CD4-positive, alpha-beta T cell treated with Interleukin-10 for 1 hour (primary cell): ENCODE results near the gene PTPRS.
"Not testable (repeated sequence)": the region's sequence is repeated elsewhere in the genome, so short reads cannot be mapped to it uniquely, and the experiment has no call there.

ENCODE experiments used
- DNase-seq: peaks from one replicate; pipeline ENCODE4 v3.0.0-alpha.2; 2020

Gene PTPRS

DNA sequence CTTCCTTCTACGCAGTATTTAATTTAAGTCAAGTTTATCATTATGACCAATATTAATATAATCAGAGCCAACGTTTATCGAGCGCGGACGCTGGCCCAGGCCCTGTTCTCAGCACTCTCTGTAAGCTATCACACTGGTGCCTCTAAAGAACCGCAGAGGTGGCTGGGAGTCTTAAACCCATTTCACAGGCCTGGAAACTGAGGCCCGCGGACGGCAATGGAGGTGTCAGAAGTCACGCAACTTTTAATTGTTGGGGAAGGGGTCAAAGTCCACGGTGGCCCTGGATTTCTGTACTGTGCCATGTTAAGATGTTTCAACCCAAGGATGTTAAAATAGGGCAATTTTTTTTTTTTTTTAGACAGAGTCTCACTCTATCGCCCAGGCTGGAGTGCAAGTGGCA, 8.8 kb downstream of the PTPRS start:
- DNase-seq: no peak

GRCh38 chr19:5330307-5330720, 10.3 kb downstream of the PTPRS start:
- no peak for DNase-seq

DNA sequence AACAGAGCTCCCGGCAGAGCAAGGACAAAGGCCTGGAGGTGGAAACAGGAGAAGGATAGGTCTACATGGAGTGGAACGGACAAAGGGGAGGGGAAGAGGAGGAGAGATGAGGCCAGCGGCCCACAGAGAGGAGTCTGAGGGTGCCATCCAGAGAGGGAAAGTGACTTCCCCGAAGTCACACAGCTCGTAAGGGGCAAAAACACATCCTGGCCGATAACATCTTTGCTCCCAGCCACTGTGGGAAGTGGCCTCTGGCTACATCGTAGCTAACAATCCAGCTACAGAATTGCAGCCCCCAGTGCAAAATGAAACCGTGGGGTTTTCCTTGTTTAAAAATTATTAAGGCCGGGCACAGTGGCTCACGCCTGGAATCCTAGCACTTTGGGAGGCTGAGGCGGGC, 11.5 kb downstream of the PTPRS start:
- DNase-seq: no peak

DNA sequence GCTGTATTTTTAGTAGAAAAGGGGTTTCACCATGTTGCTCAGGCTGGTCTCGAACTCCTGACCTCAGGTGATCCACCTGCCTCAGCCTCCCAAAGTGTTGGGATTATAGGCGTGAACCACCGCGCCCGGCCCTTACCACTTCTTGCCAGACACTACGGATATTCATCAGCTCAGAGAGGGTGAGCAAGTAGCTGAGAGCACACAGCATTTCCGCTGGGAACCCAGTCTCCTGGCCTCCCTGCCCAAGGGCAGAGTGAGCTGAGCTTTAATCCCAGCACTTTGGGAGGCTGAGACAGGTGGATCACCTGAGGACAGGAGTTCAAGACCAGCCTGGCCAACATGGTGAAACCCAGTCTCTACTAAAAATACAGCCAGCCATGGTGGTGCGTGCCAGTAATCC, 12.2 kb downstream of the PTPRS start:
- not testable (repeated sequence) for DNase-seq

GRCh38 chr19:5326986-5327623, 13.5 kb downstream of the PTPRS start:
- DNase-seq: no peak

- DNase-seq: no peak
Measured at GRCh38 chr19:5326545-5326944, 14.1 kb downstream of the PTPRS start.

DNA sequence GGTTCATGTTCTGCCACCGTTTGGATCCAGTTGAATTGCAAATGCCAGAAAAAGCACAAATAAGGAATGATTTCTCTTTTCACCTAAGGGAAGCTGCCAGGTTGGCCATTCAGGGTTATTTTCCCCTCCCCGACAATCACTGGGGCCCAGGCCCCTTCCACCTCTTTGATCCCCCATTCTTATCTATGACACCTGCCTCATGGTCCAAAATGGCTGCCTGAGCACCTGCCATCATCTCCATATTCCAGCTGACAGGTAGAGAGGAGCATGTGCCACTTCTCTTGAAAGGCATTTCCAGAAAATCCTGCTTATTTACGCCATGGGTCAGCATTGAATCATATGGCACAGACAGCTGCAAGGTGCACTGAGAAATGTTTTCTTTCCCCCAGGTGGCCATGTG, 15.7 kb downstream of the PTPRS start:
- DNase-seq: no peak

- DNase-seq: no peak
Measured at GRCh38 chr19:5323475-5323811, 17.2 kb downstream of the PTPRS start.

DNA sequence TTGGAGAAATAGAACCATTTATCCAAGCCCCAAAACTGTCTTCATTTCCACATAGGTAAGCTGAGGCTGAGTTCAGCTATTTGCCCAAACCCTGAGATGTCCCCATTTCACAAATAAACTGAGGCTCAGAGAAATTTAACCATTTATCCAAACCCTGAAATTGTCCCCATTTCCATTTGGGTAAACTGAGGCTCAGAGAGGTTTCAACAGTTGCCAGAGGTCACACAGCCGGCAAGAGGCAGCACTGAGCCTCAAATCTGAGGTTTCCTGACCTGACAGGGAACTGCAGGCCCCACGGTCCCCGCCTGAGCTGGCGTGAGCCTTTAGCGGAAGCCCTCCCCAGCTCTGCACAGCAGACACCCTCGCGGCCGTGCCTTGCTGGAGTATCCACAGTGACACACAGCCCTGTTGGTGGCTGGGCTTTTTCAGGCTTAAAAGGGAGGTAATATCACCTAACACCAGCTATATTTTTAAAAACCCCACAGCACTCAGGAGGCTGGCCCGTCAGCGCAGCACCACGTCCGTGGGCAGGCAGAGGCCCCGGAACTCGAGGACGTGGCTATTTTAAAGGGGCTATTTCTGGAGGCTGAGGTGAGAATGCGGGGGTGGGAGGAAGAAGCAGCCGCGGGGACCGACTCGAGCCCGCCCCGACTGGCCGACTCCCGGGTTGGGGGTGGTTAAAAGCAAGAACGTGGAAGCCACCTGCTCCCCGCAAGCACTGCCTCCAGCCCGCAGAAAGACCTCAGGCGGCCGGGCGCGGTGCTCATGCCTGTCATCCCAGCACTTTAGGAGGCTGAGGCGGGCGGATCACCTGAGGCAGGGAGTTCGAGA, 18.5 kb downstream of the PTPRS start:
- peak; percentile 6 for DNase-seq

DNA sequence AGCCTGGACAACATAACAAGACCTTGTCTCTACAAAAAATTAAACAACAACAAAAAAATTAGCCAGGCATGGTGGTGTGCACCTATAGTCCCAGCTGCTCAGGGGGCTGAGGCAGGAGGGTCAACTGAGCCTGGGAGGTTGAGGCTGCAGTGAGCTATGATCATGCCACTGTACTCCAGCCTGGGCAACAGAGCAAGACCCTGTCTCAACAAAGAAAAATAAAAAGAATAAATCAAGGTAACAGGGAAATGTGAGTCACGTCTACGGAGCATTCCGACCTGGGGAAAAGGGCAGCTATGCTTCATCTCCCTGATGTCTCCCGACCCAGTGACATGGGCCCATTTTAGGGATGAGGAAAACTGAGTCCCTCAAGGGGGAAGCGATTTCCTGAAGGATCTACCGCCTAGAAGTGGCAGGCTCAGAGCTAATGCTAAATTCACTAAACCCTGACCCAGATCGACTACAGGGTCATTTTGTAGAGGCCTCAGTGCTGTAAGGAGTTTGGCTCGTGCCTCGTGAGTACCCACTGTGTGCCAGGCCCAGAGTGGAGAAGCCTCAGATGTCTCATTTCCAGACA, 19.5 kb downstream of the PTPRS start:
- no peak for DNase-seq

DNA sequence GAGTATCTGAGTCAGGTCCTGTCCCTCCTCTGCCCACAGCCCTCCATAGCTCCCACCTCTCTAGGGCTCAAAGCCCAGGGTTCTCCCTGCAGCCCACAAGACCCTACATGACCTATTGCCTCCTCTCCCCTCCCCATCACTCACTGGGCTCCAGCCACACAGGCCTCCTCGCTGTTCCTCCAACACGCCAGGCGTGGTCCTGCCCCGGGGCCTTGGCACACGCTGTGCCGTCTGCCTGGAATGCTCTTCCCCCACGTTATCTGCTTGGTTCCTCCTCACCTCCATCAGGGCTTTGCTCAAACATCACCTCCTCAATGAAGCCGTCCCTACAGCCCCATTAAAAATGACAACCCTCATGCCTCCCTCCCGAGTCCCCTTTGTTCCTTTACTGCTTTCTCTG, 21.1 kb downstream of the PTPRS start:
- no peak for DNase-seq

DNA sequence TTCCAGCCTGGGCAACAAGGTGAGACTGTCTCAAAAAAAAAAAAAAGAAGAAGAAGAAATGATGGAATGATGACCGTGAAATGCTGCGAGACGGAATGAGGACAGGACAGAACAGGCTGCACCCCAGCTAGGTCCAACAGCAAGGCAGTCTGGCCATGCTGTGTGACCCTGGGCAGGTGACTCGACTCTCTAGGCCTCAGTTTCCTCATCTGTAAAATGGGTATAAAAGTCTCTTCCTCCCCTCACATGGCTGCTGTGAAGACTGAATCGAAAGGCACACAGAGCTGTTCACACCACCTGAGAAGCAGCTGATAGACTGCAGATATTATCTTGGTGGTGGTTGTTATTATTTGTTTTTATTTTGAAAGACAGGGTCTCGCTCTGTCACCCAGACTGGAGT, 22.3 kb downstream of the PTPRS start:
- no peak for DNase-seq

DNA sequence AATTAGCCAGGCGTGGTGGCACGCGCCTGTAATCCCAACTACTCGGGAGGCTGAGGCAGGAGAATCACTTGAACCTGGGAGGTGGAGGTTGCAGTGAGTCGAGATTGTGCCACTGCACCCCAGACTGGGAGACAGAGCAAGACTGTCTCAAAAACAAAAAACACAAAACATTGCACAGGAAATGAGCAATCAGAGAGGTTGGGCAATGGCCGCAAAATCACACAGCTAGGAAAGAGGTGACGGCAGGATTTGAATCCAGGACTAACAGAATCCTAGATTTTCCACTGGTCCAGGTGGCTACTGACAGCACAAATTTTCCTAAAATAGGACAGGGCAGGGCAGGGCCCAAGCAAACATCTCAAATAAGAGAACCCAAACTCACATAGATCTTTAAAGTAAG, 23.3 kb downstream of the PTPRS start:
- DNase-seq: no peak

DNA sequence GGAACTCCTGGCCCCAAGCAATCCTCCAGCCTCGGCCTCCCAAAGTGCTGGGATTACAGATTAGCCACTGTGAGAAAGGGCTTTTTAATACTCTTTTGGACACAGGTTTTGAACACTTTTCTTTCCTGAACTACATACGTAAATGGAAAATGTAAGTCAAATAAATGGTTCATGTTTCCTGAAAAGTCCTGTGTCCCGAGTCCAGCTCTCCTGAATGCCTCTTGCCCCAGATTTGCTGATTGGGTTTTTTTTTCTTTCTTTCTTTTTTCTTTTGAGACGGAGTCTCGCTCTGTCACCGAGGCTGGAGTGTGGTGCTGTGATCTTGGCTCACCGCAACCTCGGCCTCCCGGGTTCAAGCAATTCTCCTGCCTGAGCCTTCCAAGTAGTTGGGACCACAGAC, 24.5 kb downstream of the PTPRS start:
- DNase-seq: no peak

GRCh38 chr19:5314907-5315298, 25.7 kb downstream of the PTPRS start:
- no peak for DNase-seq

- no peak for DNase-seq
Measured at GRCh38 chr19:5314012-5314906, 26.4 kb downstream of the PTPRS start.

GRCh38 chr19:5313307-5313706, 27.3 kb downstream of the PTPRS start:
- DNase-seq: no peak

GRCh38 chr19:5312058-5312457, 28.6 kb downstream of the PTPRS start:
- no peak for DNase-seq

DNA sequence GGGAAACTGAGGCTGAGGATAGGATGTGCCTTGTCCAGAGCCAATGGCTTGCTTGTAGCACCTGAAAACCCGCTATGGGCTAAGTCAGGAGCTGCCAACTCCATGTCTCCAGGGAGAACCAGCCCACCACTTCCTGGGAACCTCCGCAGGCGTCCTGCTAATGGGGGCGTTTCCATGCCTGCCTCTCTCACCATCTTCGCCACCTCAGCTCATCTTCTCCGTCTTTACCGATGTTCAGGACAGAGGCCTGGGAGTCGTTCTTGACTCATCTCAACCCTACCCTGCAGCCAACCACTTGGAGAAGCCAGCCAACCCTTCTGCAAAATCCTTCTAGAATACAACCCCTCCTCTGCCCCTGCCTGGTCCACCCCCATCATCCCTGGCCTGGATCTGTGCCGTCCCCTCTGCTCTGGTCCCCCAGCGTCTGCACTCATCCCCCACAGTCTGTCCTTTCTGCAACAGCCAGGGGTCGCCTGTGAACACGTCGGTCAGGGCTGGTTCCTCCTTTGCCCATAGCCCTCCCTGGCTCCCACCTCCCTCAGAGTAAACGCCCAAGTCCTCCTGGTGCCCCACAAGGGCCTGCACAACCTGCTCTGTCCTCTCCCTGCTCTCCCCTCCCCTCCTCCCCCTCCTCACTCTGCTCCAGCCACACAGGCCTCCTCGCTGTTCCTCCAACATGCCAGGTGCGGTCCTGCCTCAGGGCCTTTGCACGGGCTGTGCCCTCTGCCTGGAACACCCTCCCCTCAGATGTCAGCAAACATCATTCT, 31.0 kb downstream of the PTPRS start:
- DNase-seq: no peak

DNA sequence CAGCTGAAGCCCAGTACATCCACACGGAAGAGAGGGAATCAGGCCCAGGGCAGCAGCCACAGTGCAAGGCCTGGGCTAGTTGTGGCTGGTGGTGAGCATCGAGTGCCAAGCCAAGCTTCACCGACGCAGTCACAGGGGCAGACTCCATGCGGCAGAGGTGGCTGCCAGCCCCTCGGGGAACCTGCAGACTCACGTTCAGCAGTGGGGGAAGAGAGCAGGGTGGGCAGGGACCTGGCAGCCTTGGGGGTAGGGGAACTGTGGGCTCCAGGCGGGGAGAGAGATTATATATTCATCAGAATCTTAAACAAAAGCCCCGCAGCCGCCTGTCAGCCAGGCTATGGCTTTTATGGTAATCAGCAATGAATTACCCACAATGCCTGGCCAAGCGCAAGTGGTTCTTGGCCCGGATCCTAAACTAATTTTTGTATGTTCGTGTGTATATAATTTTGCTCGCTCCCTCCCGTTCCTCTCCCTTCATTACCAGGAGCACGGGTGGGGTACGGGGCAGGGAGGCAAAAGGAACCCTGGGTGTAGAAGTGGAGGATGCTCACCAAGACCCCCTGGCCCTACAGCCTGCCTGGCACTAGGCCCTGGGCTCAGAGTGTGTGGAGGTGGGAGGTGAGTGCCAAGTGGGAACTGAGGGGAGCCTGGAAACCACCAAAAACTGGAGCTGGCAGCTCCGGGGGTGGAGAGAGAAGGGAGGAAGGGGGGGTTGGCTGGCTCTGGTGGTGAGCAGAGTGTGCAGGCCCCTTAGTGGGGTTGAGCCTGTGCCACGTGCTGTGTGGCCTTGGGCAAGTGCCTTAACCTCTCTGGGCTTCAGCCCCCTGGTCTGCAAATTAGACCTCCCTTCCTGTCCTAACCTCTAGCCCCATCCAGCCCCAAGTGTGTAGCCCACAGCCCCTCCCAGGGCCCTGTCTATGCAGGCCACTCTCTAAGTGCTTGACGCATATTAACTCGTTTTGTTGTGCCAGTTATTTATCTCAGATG, 31.9 kb downstream of the PTPRS start:
- no peak for DNase-seq

- DNase-seq: no peak
Measured at GRCh38 chr19:5307655-5308054, 33.0 kb downstream of the PTPRS start.
